ENCODE results near the gene ZNF557. TPM values are rescaled to one million over a fixed set of nuclear protein-coding genes. Genes with fewer than 3 reads are reported as not detected.

ZNF557 gene
- polyA plus RNA-seq, 1 donor from 2014 or later, result 8.5 TPM

GRCh38 chr19:7101498-7102253, 32.2 kb downstream of the ZNF557 start:
- peak overlapping the region; percentile 3 to 65 (median 54) for H3K4me3 Mint-ChIP-seq
- H3K4me1 Mint-ChIP-seq, result peaks cover 13 to 14% (median 14%) of the 10 kb centered on the region in 3 donors
- peak overlapping the region in 2 of 3 donors; percentile 16 to 50 for H3K27ac Mint-ChIP-seq
- H3K27me3 Mint-ChIP-seq, result no peaks in the 10 kb centered on the region
- H3K9me3 Mint-ChIP-seq, result peaks cover 4 to 6% (median 5%) of the 10 kb centered on the region in 3 donors
- H3K36me3 Mint-ChIP-seq, result no peaks in the 10 kb centered on the region

GRCh38 chr19:7104747-7105447, 35.4 kb downstream of the ZNF557 start:
- no peak overlapping the region for H3K4me3 Mint-ChIP-seq

DNA sequence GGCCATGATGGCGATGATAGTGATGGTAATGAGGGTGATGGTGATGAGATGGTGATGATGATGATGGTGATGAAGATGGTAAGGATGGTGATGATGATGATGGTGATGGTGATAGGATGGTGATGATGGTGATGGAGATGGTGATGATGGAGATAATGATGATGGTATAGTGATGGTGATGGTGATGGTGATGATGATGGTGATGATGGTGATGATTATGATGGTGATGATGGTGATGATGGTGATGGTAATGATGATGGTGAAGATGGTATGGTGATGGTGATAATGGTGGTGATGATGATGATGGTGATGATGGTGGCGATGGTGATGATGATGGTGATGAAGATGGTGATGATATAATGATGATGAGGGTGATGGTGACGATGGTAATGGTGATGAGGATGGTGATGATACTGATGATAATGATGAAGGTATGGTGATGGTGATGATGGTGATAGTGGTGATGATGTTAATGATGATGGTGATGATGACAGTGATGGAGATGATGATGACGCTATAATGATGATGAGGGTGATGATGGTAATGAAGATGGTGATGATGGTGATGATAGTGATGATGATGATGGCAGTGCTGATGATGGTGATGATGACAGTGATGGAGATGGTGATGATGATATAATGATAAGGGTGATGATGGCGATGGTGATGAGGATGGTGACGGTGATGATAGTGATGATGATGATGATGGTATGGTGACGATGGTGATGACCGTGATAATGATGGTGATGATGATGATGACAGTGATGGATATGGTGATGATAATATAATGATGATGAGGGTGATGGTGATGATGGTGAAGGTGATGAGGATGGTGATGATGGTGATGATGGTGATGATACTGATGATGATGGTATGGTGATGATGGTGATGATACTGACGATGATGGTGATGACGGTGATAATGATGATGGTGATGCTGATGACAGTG, 37.5 kb downstream of the ZNF557 start:
- Mint-ChIP-seq H3K36me3 (no peaks in the 10 kb centered on the region), H3K27ac (no peak overlapping the region), H3K27me3 (no peaks in the 10 kb centered on the region), H3K9me3 (no peaks in the 10 kb centered on the region), H3K4me3 (no peak overlapping the region), H3K4me1 (peaks cover 3 to 5% (median 4%) of the 10 kb centered on the region in 3 donors)

More at GRCh38 chr19:7104747-7105447, 35.4 kb downstream of the ZNF557 start:
- Mint-ChIP-seq H3K36me3 (no peaks in the 10 kb centered on the region), H3K4me1 (peaks cover 3 to 6% (median 5%) of the 10 kb centered on the region in 3 donors), H3K27ac (no peak overlapping the region), H3K9me3 (no peaks in the 10 kb centered on the region), H3K27me3 (no peaks in the 10 kb centered on the region)

- H3K4me3 Mint-ChIP-seq, result no peak overlapping the region
- H3K27me3 Mint-ChIP-seq, result peaks cover 10% of the 10 kb centered on the region
- peaks cover 1% of the 10 kb centered on the region for H3K36me3 Mint-ChIP-seq
- no peak overlapping the region for H3K27ac Mint-ChIP-seq
- H3K9me3 Mint-ChIP-seq, result no peaks in the 10 kb centered on the region
- no peaks in the 10 kb centered on the region for H3K4me1 Mint-ChIP-seq
Measured at GRCh38 chr19:7109678-7110289, 40.3 kb downstream of the ZNF557 start.

DNA sequence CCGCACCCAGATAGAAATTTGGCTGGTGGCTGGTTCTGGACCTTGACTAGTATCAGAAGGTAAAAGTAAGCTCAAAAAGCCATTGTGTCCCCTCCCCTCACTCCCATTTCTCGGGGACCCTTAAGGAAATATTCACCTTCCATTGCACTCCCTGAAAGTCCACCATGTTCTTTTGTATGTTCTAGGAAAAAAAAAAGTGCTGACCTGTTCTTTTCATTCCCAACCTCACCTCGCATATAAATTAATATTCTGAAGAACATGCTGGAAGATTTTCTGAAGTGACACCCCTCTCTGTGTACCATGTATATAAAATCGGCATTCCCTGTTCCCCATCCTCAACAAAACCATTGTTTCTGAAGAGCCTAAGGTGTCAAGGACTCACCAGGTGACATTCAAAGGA, 43.2 kb downstream of the ZNF557 start:
- H3K27me3 Mint-ChIP-seq, result peaks cover 10% of the 10 kb centered on the region
- H3K4me3 Mint-ChIP-seq, result no peak overlapping the region
- H3K36me3 Mint-ChIP-seq, result peaks cover 1% of the 10 kb centered on the region
- no peaks in the 10 kb centered on the region for H3K4me1 Mint-ChIP-seq
- no peaks in the 10 kb centered on the region for H3K9me3 Mint-ChIP-seq
- no peak overlapping the region for H3K27ac Mint-ChIP-seq

- Mint-ChIP-seq H3K9me3 (no peaks in the 10 kb centered on the region), H3K36me3 (peaks cover 1% of the 10 kb centered on the region), H3K4me3 (no peak overlapping the region), H3K27ac (no peak overlapping the region), H3K4me1 (no peaks in the 10 kb centered on the region), H3K27me3 (peaks cover 10% of the 10 kb centered on the region)
Measured at GRCh38 chr19:7113233-7113632, 43.7 kb downstream of the ZNF557 start.

DNA sequence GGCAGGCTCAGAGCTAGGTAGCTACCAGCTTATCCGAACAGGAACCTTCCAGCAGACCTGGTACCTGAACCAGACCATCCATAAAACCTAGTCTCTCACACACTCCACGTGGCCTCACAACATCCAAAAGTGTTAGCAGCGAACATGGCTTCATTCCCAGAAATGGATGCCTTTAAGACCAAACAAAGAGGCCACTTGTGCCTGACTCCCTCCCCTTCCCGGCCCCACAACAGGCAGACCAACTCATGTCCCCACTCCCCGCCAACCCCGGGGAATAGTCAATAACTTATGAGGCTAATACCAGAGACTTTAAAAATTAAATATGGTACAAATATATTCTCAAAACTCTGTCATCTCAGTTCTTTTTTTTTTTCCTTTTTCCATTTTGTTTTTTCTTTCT, 46.2 kb downstream of the ZNF557 start:
- H3K27me3 Mint-ChIP-seq, result peaks cover 10% of the 10 kb centered on the region
- H3K9me3 Mint-ChIP-seq, result no peaks in the 10 kb centered on the region
- peak overlapping the region in 1 of 4 donors; percentile 46 for H3K4me3 Mint-ChIP-seq
- H3K27ac Mint-ChIP-seq, result no peak overlapping the region
- peaks cover 1% of the 10 kb centered on the region for H3K36me3 Mint-ChIP-seq
- H3K4me1 Mint-ChIP-seq, result no peaks in the 10 kb centered on the region

- H3K9me3 Mint-ChIP-seq, result no peaks in the 10 kb centered on the region
- no peak overlapping the region for H3K4me3 Mint-ChIP-seq
- H3K27ac Mint-ChIP-seq, result peak overlapping the region in 1 of 3 donors; percentile 10
- no peaks in the 10 kb centered on the region for H3K4me1 Mint-ChIP-seq
- H3K27me3 Mint-ChIP-seq, result peaks cover 7% of the 10 kb centered on the region
- H3K36me3 Mint-ChIP-seq, result peaks cover 1% of the 10 kb centered on the region
Measured at GRCh38 chr19:7117248-7117647, 47.7 kb downstream of the ZNF557 start.

DNA sequence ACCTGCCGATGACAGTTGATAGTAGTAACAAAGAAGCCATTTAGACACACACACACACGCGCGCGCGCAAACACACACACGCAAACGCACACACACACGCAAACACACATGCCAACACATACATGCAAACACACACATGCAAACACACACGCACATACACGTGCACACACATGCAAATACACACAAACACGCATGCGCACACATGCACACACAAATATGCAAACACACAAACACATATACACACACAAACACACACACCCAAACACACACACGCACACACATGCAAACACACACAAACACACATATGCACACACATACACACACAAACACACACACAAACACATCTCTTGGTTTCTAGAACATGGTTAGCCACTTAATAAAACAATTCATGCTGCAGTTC, 50.1 kb downstream of the ZNF557 start:
- Mint-ChIP-seq H3K9me3 (peaks cover 0 to 1% (median 0%) of the 10 kb centered on the region in 3 donors), H3K36me3 (no peaks in the 10 kb centered on the region), H3K27ac (peak overlapping the region in 1 of 3 donors; percentile 54), H3K4me1 (no peaks in the 10 kb centered on the region), H3K4me3 (no peak overlapping the region), H3K27me3 (no peaks in the 10 kb centered on the region)

GRCh38 chr19:7120499-7120898, 51.0 kb downstream of the ZNF557 start:
- H3K4me1 Mint-ChIP-seq, result no peaks in the 10 kb centered on the region
- H3K9me3 Mint-ChIP-seq, result peaks cover 0 to 6% (median 2%) of the 10 kb centered on the region in 3 donors
- no peak overlapping the region for H3K27ac Mint-ChIP-seq
- H3K4me3 Mint-ChIP-seq, result no peak overlapping the region
- H3K27me3 Mint-ChIP-seq, result no peaks in the 10 kb centered on the region
- H3K36me3 Mint-ChIP-seq, result no peaks in the 10 kb centered on the region

DNA sequence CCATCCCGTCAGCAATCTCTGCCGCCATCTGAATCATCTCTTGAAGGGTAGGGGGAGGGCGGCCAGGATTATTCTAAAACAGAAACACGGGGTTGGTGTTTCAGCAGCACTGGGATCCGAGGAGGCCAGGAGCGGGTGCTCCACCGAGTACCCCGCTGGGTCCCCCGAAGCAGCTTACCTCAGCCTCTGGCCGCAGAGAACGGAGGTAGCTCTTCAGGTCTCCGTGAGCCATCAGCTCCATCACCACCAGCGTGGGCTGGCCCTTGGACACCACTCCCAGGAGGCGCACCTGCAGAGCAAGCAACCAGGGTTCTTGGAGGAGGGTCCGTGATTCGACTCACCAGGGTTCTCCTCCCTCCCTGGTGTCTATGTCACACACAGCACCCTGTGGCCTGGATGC, 53.2 kb downstream of the ZNF557 start:
- Mint-ChIP-seq H3K27me3 (no peaks in the 10 kb centered on the region), H3K4me3 (no peak overlapping the region), H3K4me1 (no peaks in the 10 kb centered on the region), H3K36me3 (no peaks in the 10 kb centered on the region), H3K9me3 (peaks cover 4 to 7% (median 4%) of the 10 kb centered on the region in 3 donors), H3K27ac (no peak overlapping the region)

- Mint-ChIP-seq H3K36me3 (no peaks in the 10 kb centered on the region), H3K27ac (no peak overlapping the region), H3K4me3 (peak overlapping the region in 1 of 4 donors; percentile 51), H3K4me1 (no peaks in the 10 kb centered on the region), H3K9me3 (peaks cover 4 to 7% (median 4%) of the 10 kb centered on the region in 3 donors), H3K27me3 (no peaks in the 10 kb centered on the region)
Measured at GRCh38 chr19:7124782-7125181, 55.3 kb downstream of the ZNF557 start.

DNA sequence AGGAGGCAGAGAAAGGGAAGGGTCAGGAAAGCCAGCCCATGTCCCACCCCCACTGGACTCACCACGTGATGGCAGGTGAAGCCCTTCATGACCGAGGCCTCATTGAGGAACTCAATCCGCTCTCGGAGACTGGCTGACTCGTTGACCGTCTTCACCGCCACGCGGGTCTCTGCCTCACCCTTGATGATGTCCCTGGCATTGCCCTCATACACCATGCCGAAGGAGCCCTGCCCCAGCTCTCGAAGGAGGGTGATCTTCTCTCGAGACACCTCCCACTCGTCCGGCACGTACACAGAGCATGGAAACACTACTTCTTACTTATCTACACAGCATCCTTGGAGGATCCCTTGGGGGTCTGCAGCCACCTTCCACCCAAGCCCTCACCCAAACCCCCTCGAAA, 55.7 kb downstream of the ZNF557 start:
- H3K4me3 Mint-ChIP-seq, result peak overlapping the region in 1 of 4 donors; percentile 51
- peaks cover 4 to 8% (median 7%) of the 10 kb centered on the region in 3 donors for H3K9me3 Mint-ChIP-seq
- no peaks in the 10 kb centered on the region for H3K4me1 Mint-ChIP-seq
- H3K36me3 Mint-ChIP-seq, result no peaks in the 10 kb centered on the region
- no peaks in the 10 kb centered on the region for H3K27me3 Mint-ChIP-seq
- H3K27ac Mint-ChIP-seq, result no peak overlapping the region

GRCh38 chr19:7126132-7126531, 56.6 kb downstream of the ZNF557 start:
- peaks cover 6 to 8% (median 7%) of the 10 kb centered on the region in 3 donors for H3K9me3 Mint-ChIP-seq
- no peaks in the 10 kb centered on the region for H3K4me1 Mint-ChIP-seq
- H3K27ac Mint-ChIP-seq, result no peak overlapping the region
- H3K4me3 Mint-ChIP-seq, result no peak overlapping the region
- no peaks in the 10 kb centered on the region for H3K27me3 Mint-ChIP-seq
- H3K36me3 Mint-ChIP-seq, result peaks cover 2% of the 10 kb centered on the region

Measured in IgD-negative memory B cell (primary cell).